Head of caudate nucleus (tissue), 42 donors: Measurements from ENCODE around the gene RPS3.
"Not testable (repeated sequence)": the region's sequence is repeated elsewhere in the genome, so short reads cannot be mapped to it uniquely, and the experiment has no call there.

Experiments
- DNase-seq, 42 donors: peaks; one replicate each; pipeline versions ENCODE4 v3.0.0 to v3.0.0-alpha.2; 2020 to 2021; ENCODE audit warnings: mixed read lengths in 7 of 42
- intact Hi-C: fragments of 100-400 bp; cut with DNase I; formaldehyde crosslinking; loops from one replicate; pipeline ENCODE4 v1.15.0; 2022

The RPS3 gene

GRCh38 chr11:75403983-75404658, 4.8 kb downstream of the RPS3 start:
- intact Hi-C loops = no loop called here
- DNase-seq = no peak

GRCh38 chr11:75406338-75406777, 7.0 kb downstream of the RPS3 start:
- no peak for DNase-seq
- intact Hi-C loops = no loop called here

- DNase-seq = peak in 1 of 42 donors; percentile 3
Observed at GRCh38 chr11:75408957-75409219, 9.6 kb downstream of the RPS3 start.

DNA sequence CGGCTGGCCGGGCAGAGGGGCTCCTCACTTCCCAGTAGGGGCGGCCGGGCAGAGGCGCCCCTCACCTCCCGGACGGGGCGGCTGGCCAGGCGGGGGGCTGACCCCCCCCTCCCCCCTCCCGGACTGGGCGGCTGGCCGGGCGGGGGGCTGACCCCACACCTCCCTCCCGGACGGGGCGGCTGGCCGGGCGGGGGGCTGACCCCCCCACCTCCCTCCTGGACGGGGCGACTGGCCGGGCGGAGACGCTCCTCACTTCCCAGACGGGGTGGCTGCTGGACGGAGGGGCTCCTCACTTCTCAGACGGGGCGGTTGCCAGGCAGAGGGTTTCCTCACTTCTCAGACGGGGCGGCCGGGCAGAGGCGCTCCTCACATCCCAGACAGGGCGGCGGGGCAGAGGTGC, 10.7 kb downstream of the RPS3 start:
- DNase-seq, intact Hi-C loops: not testable (repeated sequence)

More at GRCh38 chr11:75408957-75409219, 9.6 kb downstream of the RPS3 start:
- intact Hi-C loops = no loop called here

- DNase-seq, intact Hi-C loops: not testable (repeated sequence)
Observed at GRCh38 chr11:75413146-75413545, 13.8 kb downstream of the RPS3 start.

DNA sequence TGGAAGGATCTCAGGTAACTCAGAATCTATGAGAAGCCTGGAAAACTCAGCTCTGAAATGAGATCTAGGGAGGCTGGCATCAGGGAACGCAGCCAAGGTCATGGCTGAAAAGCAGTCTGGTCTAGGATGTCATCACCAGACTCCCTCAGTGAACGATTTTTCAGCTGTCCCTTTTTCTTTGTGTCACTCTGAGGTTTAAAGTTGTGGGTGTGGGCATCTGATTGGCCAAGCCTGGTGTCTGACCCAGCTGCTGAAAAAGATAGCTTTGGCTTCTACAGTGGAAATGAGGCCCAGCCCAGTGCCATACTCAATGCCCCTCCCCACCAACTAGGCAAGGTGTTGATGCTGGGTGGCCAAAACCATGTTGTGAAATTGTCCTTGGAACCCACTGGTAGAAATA, 14.5 kb downstream of the RPS3 start:
- intact Hi-C loops = no loop called here
- no peak for DNase-seq

DNA sequence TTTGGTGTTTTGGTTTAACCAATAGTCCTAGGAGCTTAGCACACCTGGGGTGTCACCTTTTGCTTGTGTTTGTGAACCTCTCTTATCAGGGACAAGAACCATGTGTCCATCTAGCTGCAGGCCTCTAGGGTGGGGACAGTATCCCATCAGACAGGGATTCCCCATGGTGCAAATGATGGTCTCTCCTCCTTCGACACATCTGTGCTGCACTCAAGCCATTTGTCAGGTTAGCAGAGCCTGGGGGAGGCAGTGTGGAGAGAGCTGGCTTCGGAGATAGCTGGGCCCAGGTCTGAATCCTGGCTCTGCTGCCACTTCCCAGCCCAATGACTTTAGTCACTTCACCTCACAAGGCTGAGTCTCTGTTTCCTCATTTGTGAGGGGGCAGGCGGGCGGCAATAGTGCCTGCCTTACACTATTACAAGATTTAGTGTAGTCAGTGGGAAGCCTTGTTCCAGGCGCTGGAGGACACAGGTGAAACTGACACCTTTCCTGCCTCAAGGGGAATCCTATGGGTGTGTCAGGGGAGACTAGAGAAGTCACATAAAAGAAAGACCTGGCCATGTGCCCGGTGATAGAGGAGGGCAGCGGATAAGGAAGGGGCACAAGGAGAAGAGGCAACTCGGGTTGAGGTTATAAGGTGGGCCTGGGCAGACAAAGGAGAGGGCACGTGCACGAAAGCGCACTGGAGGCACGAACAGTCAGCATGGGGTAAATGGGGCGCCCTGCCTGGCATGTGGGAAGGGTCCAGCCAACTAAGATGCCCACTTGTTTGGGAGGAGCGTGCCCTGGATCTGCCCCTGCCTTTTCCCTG, 21.1 kb downstream of the RPS3 start:
- DNase-seq = no peak
- intact Hi-C loops = no loop called here

DNA sequence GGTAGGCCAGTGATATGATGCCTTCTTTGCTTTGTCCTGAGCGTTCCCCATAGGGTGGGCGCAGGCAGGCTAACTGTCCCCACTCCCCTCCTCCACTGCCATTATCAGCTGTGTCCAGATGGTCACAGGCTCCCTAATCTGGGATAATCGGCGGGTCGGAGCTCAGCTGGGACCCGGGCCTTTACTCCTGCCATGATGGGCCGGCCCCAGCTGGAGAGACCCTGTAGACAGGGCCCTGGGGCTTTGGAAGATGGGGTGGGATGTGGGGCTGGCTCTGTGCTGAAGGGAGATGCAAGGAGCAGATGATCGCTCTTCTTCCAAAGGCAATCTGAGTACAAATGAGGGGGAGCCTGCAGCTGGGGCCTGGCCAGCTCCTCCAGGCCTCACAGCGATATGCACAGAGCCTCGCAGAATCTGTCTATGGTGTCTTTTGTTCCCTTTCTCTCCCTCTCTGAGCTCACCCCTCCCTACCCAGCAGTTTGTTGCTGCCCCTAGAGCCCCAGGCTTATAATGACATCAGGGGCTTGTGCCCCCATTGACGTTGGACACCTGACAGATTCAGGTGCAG, 21.8 kb downstream of the RPS3 start:
- peak in 36 of 42 donors; percentile 23 to 74 (median 49) for DNase-seq

GRCh38 chr11:75421902-75422247, 22.6 kb downstream of the RPS3 start:
- DNase-seq = no peak
- intact Hi-C loops = no loop called here

More for the DNA sequence above, 21.8 kb downstream of the RPS3 start:
- intact Hi-C loops = no loop called here

DNA sequence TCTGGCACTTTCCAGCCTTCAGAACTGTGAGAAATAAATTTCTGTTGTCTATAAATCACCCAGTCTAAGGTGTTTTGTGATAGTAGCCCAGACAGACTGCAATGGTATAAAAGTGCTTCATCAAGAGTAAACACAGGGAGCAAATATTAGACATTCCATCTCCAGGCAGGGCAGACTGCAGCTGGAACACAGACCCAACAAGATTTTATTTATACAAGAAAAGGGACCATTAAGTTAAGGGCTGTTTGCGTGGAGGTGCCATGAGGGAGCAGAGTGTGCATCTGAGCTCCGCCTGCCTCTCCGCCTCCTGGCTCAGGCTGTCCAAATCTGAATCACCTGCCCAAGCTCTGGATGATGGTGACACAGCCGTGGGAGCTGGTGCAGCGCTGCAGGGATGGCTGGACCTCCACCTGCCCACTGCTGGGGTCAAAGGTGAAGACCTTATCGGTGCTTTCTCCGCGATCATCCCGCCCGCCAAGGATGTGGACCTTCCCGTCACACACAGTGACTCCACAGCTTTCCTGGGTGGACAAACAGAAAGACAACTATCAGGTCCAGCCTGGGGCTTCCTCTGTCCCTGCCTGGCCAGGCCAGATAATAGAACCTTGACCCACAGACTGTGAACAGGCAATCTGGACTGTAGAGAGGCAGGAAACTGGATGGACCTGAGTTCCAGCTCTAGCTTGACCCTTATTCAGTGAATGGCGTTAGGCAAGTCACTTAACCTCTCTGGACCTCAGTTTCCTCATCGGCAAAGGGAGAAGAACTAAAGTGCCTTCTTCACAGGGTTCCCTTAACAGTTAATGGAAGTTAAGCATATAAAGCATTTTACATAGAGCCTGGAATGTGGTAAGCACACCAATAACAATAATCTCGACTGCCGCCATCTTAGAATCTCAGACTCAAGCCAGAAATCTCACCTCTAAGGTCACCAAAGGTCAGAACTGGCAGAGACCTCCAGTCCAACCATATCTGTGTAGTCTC, 23.2 kb downstream of the RPS3 start:
- no peak for DNase-seq

GRCh38 chr11:75423721-75424120, 24.4 kb downstream of the RPS3 start:
- intact Hi-C loops = no loop called here

More for the DNA sequence above, 23.2 kb downstream of the RPS3 start:
- intact Hi-C loops = no loop called here

GRCh38 chr11:75424396-75424795, 25.1 kb downstream of the RPS3 start:
- intact Hi-C loops = no loop called here
- no peak for DNase-seq

More at GRCh38 chr11:75423721-75424120, 24.4 kb downstream of the RPS3 start:
- no peak for DNase-seq

DNA sequence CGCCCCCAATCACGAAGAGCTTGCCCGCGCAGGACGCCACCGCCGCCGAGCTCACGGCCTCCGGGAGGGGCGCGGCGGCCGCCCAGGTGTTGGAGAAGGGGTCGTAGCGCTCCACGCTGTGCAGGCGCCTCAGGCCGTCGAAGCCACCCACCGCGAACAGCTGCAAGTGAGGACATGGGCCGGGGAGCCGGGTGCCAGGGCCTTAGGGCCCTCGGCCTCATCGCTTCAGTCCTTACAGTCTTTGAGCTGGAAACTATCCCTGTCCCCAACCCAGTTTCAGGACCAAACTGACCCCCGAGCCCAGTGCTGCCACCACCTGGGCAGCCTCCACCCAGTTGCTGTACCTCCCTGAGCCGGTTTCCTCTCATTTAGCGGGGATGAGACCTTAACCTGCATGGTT, 26.1 kb downstream of the RPS3 start:
- no peak for DNase-seq
- intact Hi-C loops = no loop called here

- intact Hi-C loops = no loop called here
- no peak for DNase-seq
Observed at GRCh38 chr11:75426720-75427086, 27.4 kb downstream of the RPS3 start.

- no peak for DNase-seq
- intact Hi-C loops = no loop called here
Observed at GRCh38 chr11:75427181-75427580, 27.9 kb downstream of the RPS3 start.

DNA sequence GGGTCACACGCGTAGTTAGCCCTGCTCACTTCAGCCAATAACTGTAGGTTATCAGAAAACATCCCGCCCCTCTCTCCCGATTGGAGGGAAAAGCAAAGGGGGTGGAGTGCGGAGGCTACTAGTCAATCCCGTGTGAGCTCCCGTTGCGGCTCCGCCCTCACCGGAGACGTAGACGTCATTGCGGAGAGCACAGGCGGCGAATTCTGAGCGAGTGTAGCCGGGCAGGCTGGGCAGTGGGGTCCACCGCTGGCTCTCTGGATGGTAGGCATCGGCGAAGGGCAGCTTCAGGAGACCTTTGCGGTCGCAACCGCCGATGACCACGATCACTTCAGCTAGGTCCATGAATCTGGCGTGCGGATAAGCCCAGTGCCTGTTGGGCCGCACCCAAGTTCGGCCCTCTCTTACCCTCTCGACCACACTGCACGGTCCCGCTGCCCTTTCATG, 29.0 kb downstream of the RPS3 start:
- DNase-seq = peak; percentile 60 to 97 (median 92)
- intact Hi-C loops = no loop called here

- no peak for DNase-seq
- intact Hi-C loops = no loop called here
Observed at GRCh38 chr11:75428989-75429640, 29.8 kb downstream of the RPS3 start.

DNA sequence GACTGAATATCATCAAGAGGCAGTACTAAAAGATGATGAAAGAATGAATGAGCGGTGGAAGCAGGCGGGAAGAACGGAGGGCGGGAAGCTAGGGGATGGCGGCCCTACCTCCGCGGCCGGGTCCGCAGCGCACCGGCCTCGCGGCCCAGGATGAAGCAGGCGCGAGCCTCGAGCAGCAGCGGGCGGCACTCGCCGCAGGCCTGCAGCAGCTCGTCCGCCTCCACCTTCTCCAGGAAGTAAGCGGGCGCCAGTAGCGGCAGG, 30.3 kb downstream of the RPS3 start:
- intact Hi-C loops = no loop called here
- DNase-seq = no peak
